NCI-H2227 (cell line): ENCODE results near the gene LMAN2.
A peak's percentile ranks its signal among the peaks of the same experiment; 100 is the strongest.

ENCODE experiments used
- DNase-seq: peaks from one replicate; lab custom pipeline; 2025; ENCODE audit not compliant: unreplicated experiment; lab: John Stamatoyannopoulos, UW

The LMAN2 gene

GRCh38 chr5:177328545-177329231 is 22.8 kb downstream of the LMAN2 start:
- DNase-seq: no peak

- DNase-seq: no peak
Measured at GRCh38 chr5:177327539-177328522, 23.6 kb downstream of the LMAN2 start.

DNA sequence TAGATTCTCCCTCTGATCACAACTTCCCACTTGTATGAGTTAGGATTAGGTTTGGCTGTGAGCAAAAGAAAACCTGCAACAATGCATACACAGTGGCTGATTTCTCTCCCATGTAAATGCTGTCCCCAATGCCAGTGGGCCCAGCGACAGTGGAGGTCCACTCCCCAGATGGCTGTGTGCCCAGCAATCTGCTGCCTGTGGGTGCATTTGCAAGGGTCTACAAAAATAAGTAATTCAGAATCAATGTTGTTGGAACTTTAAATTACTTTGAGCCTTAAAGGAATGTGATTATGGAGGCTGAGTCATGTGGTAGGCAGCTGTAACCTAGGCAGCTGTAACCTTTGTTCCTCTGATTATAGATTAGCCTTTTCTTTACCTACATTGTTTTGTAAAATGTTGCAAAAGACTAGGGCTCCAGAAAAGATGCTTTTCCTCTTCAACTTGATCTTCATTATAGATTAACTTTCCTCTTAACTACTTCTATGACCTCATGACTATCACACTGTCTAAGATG is 25.5 kb downstream of the LMAN2 start:
- DNase-seq: no peak

- no peak for DNase-seq
Measured at GRCh38 chr5:177320879-177321278, 30.6 kb downstream of the LMAN2 start.

- no peak for DNase-seq
Measured at GRCh38 chr5:177319913-177320588, 31.4 kb downstream of the LMAN2 start.

DNA sequence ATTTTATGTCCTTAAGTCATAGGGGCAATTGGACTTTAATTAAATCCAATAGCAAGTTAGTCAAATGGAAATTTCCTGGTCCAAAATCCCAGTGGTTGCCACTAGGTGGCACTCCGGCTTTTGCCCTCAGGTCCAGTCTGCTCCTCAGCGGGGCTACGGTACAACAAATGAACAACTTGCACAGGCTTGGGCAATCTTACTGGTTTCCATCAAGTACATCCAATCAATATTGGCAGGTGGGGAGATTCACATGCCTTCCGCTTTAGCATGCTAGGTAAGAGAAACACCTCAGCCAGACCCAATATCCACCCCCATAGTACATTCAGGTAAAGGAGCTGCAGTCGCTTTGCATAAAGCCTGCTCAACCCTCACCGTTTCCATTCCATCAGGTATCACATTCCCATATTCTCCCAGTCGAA is 33.5 kb downstream of the LMAN2 start:
- DNase-seq: peak; percentile 49

- no peak for DNase-seq
Measured at GRCh38 chr5:177316005-177316404, 35.5 kb downstream of the LMAN2 start.

- no peak for DNase-seq
Measured at GRCh38 chr5:177315411-177315810, 36.1 kb downstream of the LMAN2 start.

- no peak for DNase-seq
Measured at GRCh38 chr5:177314376-177315342, 36.8 kb downstream of the LMAN2 start.

GRCh38 chr5:177313561-177314259 is 37.8 kb downstream of the LMAN2 start:
- DNase-seq: no peak

- peak; percentile 45 for DNase-seq
Measured at GRCh38 chr5:177312649-177313181, 38.8 kb downstream of the LMAN2 start.

DNA sequence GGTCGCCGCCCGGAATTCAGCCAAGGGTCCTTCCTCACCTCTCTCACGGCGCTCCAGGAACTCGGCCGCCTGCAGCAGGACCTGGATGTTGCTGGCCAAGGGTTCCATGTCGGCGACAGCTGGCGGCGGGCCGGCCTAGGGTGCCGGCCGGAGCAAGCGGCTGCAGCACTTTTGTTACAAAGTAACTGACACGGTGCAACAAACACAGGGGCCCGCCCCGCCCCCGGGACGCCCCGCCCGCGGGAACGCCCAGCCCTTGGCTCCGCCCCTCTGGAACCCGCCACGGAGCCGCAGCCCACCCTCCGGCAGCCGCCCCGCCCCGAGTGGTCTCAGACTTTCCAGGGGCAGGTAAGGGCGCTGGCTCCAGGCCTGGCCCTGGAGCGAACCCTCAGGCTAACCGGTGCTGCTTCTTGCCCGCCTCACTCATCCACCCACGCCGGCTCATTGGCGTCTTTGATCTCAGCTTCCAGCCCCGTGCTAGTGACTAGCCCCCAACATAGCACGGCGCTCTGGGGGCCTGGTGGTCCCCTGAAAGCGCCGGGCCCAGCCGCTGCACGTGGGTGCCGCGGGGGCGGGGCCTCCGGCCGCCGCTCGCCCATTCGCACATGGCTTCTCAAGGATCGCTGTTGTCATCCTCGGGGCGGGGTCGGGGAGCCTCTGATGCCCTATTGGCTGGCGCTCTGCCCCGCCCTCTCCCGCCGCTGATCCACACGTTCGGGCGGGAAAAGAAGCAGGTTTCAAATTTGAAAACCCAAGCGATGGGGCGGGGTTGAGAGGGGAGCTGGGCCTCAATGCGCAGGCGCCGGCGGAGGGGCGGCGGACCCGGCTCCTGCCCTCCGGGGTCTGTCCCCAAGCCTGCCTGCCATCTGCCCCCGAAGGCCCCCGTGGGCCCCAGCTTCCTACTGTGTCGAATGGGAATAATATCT is 39.5 kb downstream of the LMAN2 start, which contains the start of gene MXD3:
TSS of gene MXD3 (minus strand) at position 176 of the 926 bp plus-strand sequence. CDS start at position 108, 68 bp downstream.
- peak; percentile 96 for DNase-seq

DNA sequence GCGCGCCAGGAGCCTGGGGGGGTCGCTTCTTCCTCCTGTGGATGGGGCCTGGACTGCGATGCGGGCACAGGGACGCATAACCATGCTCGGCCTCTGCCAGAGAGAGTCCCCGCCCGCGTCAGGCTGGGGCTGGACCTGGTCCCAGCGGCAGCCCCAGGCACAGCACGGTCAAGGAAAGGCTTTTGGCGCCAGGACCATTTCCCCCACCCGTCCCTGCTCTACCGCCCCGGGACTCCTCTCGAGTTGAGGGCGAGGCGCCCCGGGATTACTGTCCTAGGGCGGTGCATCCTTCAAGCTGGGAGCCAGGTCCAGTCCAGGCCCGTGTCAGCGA is 40.1 kb downstream of the LMAN2 start:
- no peak for DNase-seq

DNA sequence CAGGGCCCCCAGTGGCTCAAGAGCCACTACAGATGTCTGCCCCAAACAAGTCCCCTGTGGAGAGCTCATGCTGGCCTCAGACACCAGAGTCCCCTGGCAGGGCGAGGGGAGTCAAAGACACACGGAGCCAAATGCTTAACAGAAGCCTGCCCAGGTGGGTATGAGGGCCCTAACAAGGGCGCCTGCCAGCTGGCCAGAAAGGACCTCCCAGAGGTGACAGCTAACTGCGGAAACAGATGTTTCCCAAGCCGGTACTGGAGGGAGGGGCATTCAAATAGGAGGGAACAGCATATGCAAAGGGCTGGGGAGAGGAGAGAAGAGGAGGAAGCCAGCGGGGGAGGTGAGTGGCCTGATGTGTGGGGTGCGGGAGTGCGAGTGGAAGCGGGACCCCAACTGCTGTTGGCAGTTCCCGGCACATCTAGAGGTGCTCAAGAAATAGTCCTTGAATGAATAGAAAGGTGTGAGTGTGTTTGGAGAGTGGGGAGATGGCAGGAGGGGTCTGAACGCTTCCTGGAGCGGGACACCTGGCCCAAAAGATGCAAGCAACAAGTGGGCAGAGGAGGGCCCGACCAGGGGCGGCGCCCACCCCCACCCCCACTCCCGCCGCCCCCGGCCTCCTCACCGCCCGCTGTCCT is 40.6 kb downstream of the LMAN2 start:
- DNase-seq: peak; percentile 34

GRCh38 chr5:177310332-177310731 is 41.1 kb downstream of the LMAN2 start:
- DNase-seq: no peak

- DNase-seq: peak; percentile 70
Measured at GRCh38 chr5:177309351-177310191, 41.9 kb downstream of the LMAN2 start.

- no peak for DNase-seq
Measured at GRCh38 chr5:177308740-177309139, 42.7 kb downstream of the LMAN2 start.
